GM23338 (cell line): Measurements from ENCODE around the gene CACNA1C. TPM values are rescaled to one million over a fixed set of nuclear protein-coding genes. Genes with fewer than 3 reads are reported as not detected.

ENCODE experiments used
- ATAC-seq: fragments of 200-7000 bp; cut with Tn5 transposase; 3 replicates; pipeline ENCODE4 v1.9.1; 2020
- DNase-seq: peaks from one replicate; pipeline ENCODE4 v3.0.0-alpha.2; 2015; ENCODE audit warnings: low spot score
- H2AFZ ChIP-seq: fragments of 200-600 bp; sonication (generic); 2 replicates; pipeline ENCODE4 v1.8.0; 2016; ENCODE audit warnings: antibody characterized with exemption, mild to moderate bottlenecking, moderate library complexity
- H3F3A ChIP-seq: fragments of 200-600 bp; sonication (generic); replicated peaks from 2 replicates; pipeline ENCODE4 v1.8.0; 2017; ENCODE audit warnings: antibody characterized with exemption, mixed run types, low read depth
- H3K27ac ChIP-seq: fragments of 200-600 bp; sonication (generic); 2 replicates; pipeline ENCODE4 v1.6.1; 2016; ENCODE audit warnings: low read depth
- H3K27me3 ChIP-seq: fragments of 200-600 bp; sonication (generic); 2 replicates; pipeline ENCODE4 v1.8.0; 2016; ENCODE audit warnings: mild to moderate bottlenecking, mixed run types, moderate library complexity; ENCODE audit not compliant: insufficient read depth
- H3K36me3 ChIP-seq: fragments of 200-600 bp; sonication (generic); 2 replicates; pipeline ENCODE4 v1.8.0; 2016; ENCODE audit warnings: mild to moderate bottlenecking; ENCODE audit not compliant: insufficient read depth
- H3K4me1 ChIP-seq: fragments of 200-600 bp; sonication (generic); 2 replicates; pipeline ENCODE4 v1.8.0; 2016; ENCODE audit warnings: mild to moderate bottlenecking, moderate library complexity; ENCODE audit not compliant: insufficient read depth
- H3K4me2 ChIP-seq: fragments of 200-600 bp; sonication (generic); 2 replicates; pipeline ENCODE4 v1.7.1; 2017; ENCODE audit warnings: mixed run types
- H3K4me3 ChIP-seq: fragments of 200-600 bp; sonication (generic); 2 replicates; pipeline ENCODE4 v1.6.1; 2016; ENCODE audit warnings: mixed run types
- H3K79me2 ChIP-seq: fragments of 200-600 bp; sonication (generic); replicated peaks from 2 replicates; pipeline ENCODE4 v1.8.0; 2017; ENCODE audit warnings: mild to moderate bottlenecking; ENCODE audit not compliant: insufficient read depth
- H3K9me2 ChIP-seq: fragments of 200-600 bp; sonication (generic); 2 replicates; pipeline ENCODE4 v1.8.0; 2017; ENCODE audit not compliant: insufficient read depth
- H4K20me1 ChIP-seq: fragments of 200-600 bp; sonication (generic); replicated peaks from 2 replicates; pipeline ENCODE4 v1.8.0; 2017; ENCODE audit warnings: mild to moderate bottlenecking; ENCODE audit not compliant: insufficient read depth
- H3K27ac Mint-ChIP-seq: 2 replicates; pipeline ENCODE4 v1.8.0; 2020; ENCODE audit warnings: inconsistent platforms, mild to moderate bottlenecking, moderate library complexity, mixed read lengths
- H3K27me3 Mint-ChIP-seq: 3 replicates; pipeline ENCODE4 v1.8.0; 2022; ENCODE audit warnings: low read depth, mild to moderate bottlenecking, moderate library complexity, mixed read lengths, inconsistent platforms; ENCODE audit not compliant: insufficient read depth, poor library complexity
- H3K36me3 Mint-ChIP-seq: 3 replicates; pipeline ENCODE4 v1.8.0; 2021; ENCODE audit warnings: low read depth, mild to moderate bottlenecking, inconsistent platforms, moderate library complexity, mixed read lengths
- H3K4me1 Mint-ChIP-seq: 3 replicates; pipeline ENCODE4 v1.8.0; 2020; ENCODE audit warnings: mild to moderate bottlenecking, inconsistent platforms, mixed read lengths
- H3K4me3 Mint-ChIP-seq: 3 replicates; pipeline ENCODE4 v1.8.0; 2021; ENCODE audit warnings: moderate library complexity, mild to moderate bottlenecking, inconsistent platforms, mixed read lengths
- H3K9me3 Mint-ChIP-seq: 3 replicates; pipeline ENCODE4 v1.8.0; 2020; ENCODE audit warnings: moderate library complexity, mild to moderate bottlenecking, inconsistent platforms, mixed read lengths
- CREB1 ChIP-seq: fragments of 250-450 bp; sonication (Bioruptor Pico); IDR thresholded peaks from 2 replicates; pipeline ENCODE4 v1.5.0; 2020; ENCODE audit warnings: low read depth, mild to moderate bottlenecking, moderate library complexity
- CTCF ChIP-seq, 2 experiments: fragments of 200-600 bp in 1 of 2; sonication (generic) in 1 of 2; conservative IDR thresholded peaks; 2 replicates each; pipeline versions ENCODE4 v1.5.1 to v1.6.1; 2016 to 2017; ENCODE audit warnings: antibody characterized with exemption in 2 of 2, low read depth in 2 of 2, mild to moderate bottlenecking in 2 of 2, moderate library complexity in 1 of 2
- ETS1 ChIP-seq: IDR thresholded peaks from 2 replicates; pipeline ENCODE4 v1.6.1; 2016; ENCODE audit warnings: antibody characterized with exemption
- EZH2phosphoT487 ChIP-seq: fragments of 200-600 bp; sonication (generic); IDR thresholded peaks from one replicate; pipeline ENCODE4 v1.8.1; 2018; ENCODE audit warnings: antibody characterized with exemption; ENCODE audit not compliant: unreplicated experiment
- JUNB ChIP-seq: IDR thresholded peaks from one replicate; pipeline ENCODE4 v1.6.1; 2016; ENCODE audit warnings: antibody characterized with exemption; ENCODE audit not compliant: unreplicated experiment
- REST ChIP-seq: IDR thresholded peaks from one replicate; pipeline ENCODE4 v1.6.1; 2018; ENCODE audit warnings: antibody characterized with exemption; ENCODE audit not compliant: unreplicated experiment
- STAT1 ChIP-seq: IDR thresholded peaks from one replicate; pipeline ENCODE4 v1.6.1; 2016; ENCODE audit warnings: antibody characterized with exemption; ENCODE audit not compliant: unreplicated experiment
- ZNF114 ChIP-seq: fragments of 250-450 bp; sonication (Bioruptor Pico); IDR thresholded peaks from 2 replicates; pipeline ENCODE4 v1.5.0; 2020; ENCODE audit warnings: mild to moderate bottlenecking, moderate library complexity
- ZNF331 ChIP-seq: fragments of 250-450 bp; sonication (Bioruptor Pico); IDR thresholded peaks from 2 replicates; pipeline ENCODE4 v1.5.0; 2020; ENCODE audit warnings: low read depth, mild to moderate bottlenecking, moderate library complexity
- polyA plus RNA-seq: library from polyadenylated mRNA; unstranded; fragments of >200 nt; fragmentation: Nextera tagmentation; extraction: Ambion mirVana; gene quantifications from 2 replicates; pipeline ENCODE4 v1.2.1, GENCODE V29; 2016
- total RNA-seq: library from RNA; depleted of rRNA; stranded (reverse); fragments of >200 nt; shearing (Covaris generic); gene quantifications from 2 replicates; pipeline ENCODE4 v1.2.3, GENCODE V29; 2014

CACNA1C gene
- total and polyA plus RNA-seq, 2 experiments from 2014 or later, result 0.78 to 2.1 TPM

- H3K4me3 Mint-ChIP-seq, result no peak overlapping the region
- DNase-seq, result no peak
- H3K27ac Mint-ChIP-seq, result no peak overlapping the region
- TF ChIP-seq STAT1 (no peak), CTCF (conservative IDR thresholded peaks at IDR 0.05; ENCODE audit: low read depth in 2 of 2) (no peak), ZNF114 (CRISPR knock-in tag) (no peak), ETS1 (no peak), CREB1 (no peak), JUNB (no peak), REST (no peak), ZNF331 (CRISPR knock-in tag) (no peak), EZH2phosphoT487 (no peak)
- H3K4me1 Mint-ChIP-seq, result peaks cover 36% of the 10 kb centered on the region
- H3K79me2 ChIP-seq, result no peaks in the 10 kb centered on the region
- H3K9me3 Mint-ChIP-seq, result no peaks in the 10 kb centered on the region; the same call in 2 of the 3 replicates
- no peak overlapping the region for H3K27ac ChIP-seq
- no peaks in the 10 kb centered on the region for H3K36me3 ChIP-seq
- H3K27me3 Mint-ChIP-seq, result no peaks in the 10 kb centered on the region
- ATAC-seq, result no peak
- peaks cover 4% of the 10 kb centered on the region; the same call in 1 of the 2 replicates for H3K9me2 ChIP-seq
- no peak overlapping the region for H3K4me2 ChIP-seq
- H3K4me1 ChIP-seq, result peaks cover 13% of the 10 kb centered on the region; the same call in 1 of the 2 replicates
- peak overlapping the region; percentile 60; the same call in 1 of the 2 replicates for H2AFZ ChIP-seq
- no peaks in the 10 kb centered on the region for H3F3A ChIP-seq
- H4K20me1 ChIP-seq, result no peaks in the 10 kb centered on the region
- H3K27me3 ChIP-seq, result no peaks in the 10 kb centered on the region
- no peak overlapping the region for H3K4me3 ChIP-seq
- H3K36me3 Mint-ChIP-seq, result no peaks in the 10 kb centered on the region
Observed at GRCh38 chr12:2641761-2642160, 589.0 kb downstream of the CACNA1C start.
